ENCODE data around the gene TSPAN15.

- TF ChIP-seq CTCF (IDR thresholded peaks at IDR 0.05; ENCODE audit: insufficient read depth, low read length, poor library complexity, severe bottlenecking), result no peak
- no peak for TF ChIP-seq EZH2phosphoT487 (conservative IDR thresholded peaks at IDR 0.05; ENCODE audit: low read length)
Observed at GRCh38 chr10:69479240-69480067, 28.2 kb downstream of the TSPAN15 start.

All from SU-DHL-6 (cell line).